Endothelial cell of umbilical vein (primary cell): ENCODE data around the gene CWC27.

Experiments
- EZH2 ChIP-seq: IDR thresholded peaks from 2 replicates; pipeline ENCODE4 v1.6.1; 2012; ENCODE audit warnings: borderline replicate concordance, low read depth, mild to moderate bottlenecking, moderate library complexity, low read length, inconsistent platforms; ENCODE audit not compliant: severe bottlenecking
- POLR2AphosphoS5 ChIP-seq: IDR thresholded peaks from 2 replicates; pipeline ENCODE4 v1.6.1; 2012; ENCODE audit warnings: low read depth, mild to moderate bottlenecking, control low read depth, low read length, moderate library complexity; ENCODE audit not compliant: insufficient read depth
- TF ChIP-seq, protein P1 (sequence below), 2 donors: IDR thresholded peaks; 1 replicate in 1 of 2; 2 replicates in 1 of 2; pipeline ENCODE4 v1.5.1; 2011; ENCODE audit warnings: low read length in 2 of 2, mild to moderate bottlenecking in 2 of 2, moderate library complexity in 2 of 2, control low read depth in 1 of 2, inconsistent platforms in 1 of 2, low read depth in 1 of 2; ENCODE audit not compliant: insufficient read depth in 1 of 2; ENCODE audit errors: extremely low read depth in 1 of 2

DNA sequence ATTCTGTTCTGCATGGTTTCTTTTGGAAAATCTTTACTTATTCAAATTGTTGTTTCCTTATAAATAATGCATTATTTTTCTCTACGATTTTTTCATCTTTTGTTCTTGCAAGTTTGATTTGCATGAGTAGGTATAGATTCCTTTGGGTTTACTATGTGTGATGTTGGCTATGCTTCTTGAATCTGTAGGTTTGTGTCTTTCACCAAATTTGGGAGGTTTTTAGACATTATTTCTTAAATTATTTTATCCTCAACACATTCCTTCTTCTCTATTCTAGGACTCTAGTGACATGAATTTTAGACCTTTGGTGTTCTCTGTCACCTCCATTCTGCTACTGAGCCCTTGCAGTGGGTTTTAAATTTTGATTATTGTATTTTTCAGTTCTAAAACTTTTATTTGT lies 219.0 kb downstream of the CWC27 start:
- no peak for TF ChIP-seq POLR2AphosphoS5
- TF ChIP-seq, protein P1, sequence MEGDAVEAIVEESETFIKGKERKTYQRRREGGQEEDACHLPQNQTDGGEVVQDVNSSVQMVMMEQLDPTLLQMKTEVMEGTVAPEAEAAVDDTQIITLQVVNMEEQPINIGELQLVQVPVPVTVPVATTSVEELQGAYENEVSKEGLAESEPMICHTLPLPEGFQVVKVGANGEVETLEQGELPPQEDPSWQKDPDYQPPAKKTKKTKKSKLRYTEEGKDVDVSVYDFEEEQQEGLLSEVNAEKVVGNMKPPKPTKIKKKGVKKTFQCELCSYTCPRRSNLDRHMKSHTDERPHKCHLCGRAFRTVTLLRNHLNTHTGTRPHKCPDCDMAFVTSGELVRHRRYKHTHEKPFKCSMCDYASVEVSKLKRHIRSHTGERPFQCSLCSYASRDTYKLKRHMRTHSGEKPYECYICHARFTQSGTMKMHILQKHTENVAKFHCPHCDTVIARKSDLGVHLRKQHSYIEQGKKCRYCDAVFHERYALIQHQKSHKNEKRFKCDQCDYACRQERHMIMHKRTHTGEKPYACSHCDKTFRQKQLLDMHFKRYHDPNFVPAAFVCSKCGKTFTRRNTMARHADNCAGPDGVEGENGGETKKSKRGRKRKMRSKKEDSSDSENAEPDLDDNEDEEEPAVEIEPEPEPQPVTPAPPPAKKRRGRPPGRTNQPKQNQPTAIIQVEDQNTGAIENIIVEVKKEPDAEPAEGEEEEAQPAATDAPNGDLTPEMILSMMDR (IDR thresholded peaks at IDR 0.05; ENCODE audit: extremely low read depth in 1 of 2, insufficient read depth in 1 of 2, low read depth in 1 of 2, low read length in 2 of 2) = no peak
- no peak for TF ChIP-seq EZH2
